ENCODE measurements around the gene GLIS1. TPM values are rescaled to one million over a fixed set of nuclear protein-coding genes. Genes with fewer than 3 reads are reported as not detected.

GLIS1 gene
- total RNA-seq, 1 donor from 2014 or later, result not detected

GRCh38 chr1:53574621-53575020 is 164.3 kb downstream of the GLIS1 start:
- no peaks in the 10 kb centered on the region for H3K4me1 Mint-ChIP-seq
- ChIA-PET POLR2A (no interaction called here), CTCF (no interaction called here)
- no peak overlapping the region for H3K4me3 Mint-ChIP-seq
- no peak for DNase-seq
- H3K9me3 Mint-ChIP-seq, result no peaks in the 10 kb centered on the region
- H3K27me3 Mint-ChIP-seq, result peaks cover 19% of the 10 kb centered on the region
- no peak for TF ChIP-seq CTCF (IDR thresholded peaks at IDR 0.05)
- intact Hi-C loops (cut with micrococcal nuclease), result no loop called here
- no peak overlapping the region for H3K27ac Mint-ChIP-seq
- H3K36me3 Mint-ChIP-seq (ENCODE audit: low read depth), result no peaks in the 10 kb centered on the region
- ATAC-seq (ENCODE audit: low read depth), result no peak

GRCh38 chr1:53573931-53574330 is 165.0 kb downstream of the GLIS1 start:
- DNase-seq (no peak), ATAC-seq (ENCODE audit: low read depth) (no peak)
- H3K9me3 Mint-ChIP-seq, result no peaks in the 10 kb centered on the region
- H3K27me3 Mint-ChIP-seq, result peaks cover 19% of the 10 kb centered on the region
- POLR2A ChIA-PET, result no interaction called here
- no peak for TF ChIP-seq CTCF (IDR thresholded peaks at IDR 0.05)
- CTCF ChIA-PET, result no interaction called here
- no peaks in the 10 kb centered on the region for H3K36me3 Mint-ChIP-seq (ENCODE audit: low read depth)
- intact Hi-C loops (cut with micrococcal nuclease), result no loop called here
- no peaks in the 10 kb centered on the region for H3K4me1 Mint-ChIP-seq
- no peak overlapping the region for H3K4me3 Mint-ChIP-seq
- H3K27ac Mint-ChIP-seq, result no peak overlapping the region

DNA sequence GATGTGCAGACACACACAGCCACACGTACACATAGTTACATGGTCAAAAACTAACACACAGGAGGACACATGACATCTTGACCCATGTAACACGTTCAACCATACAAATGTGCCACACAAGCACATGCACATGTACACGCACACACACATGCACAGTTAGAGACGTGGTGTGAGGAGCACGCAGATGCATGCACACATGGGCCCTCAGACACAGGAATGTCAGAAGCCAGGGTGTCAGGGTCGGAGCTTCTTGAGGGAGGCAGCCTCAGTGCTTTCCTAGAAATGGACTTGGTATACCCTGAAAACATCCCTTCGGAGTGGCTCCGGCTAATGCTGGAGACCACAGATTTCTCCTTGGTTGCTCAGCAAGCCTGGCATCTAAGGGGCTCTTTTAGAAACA is 165.4 kb downstream of the GLIS1 start:
- Mint-ChIP-seq H3K9me3 (peaks cover 3% of the 10 kb centered on the region), H3K27ac (no peak overlapping the region), H3K27me3 (peaks cover 22% of the 10 kb centered on the region), H3K4me1 (no peaks in the 10 kb centered on the region), H3K36me3 (ENCODE audit: low read depth) (no peaks in the 10 kb centered on the region), H3K4me3 (no peak overlapping the region)
- ChIA-PET CTCF (no interaction called here), POLR2A (no interaction called here)
- no peak for TF ChIP-seq CTCF (IDR thresholded peaks at IDR 0.05)
- ATAC-seq (ENCODE audit: low read depth), result no peak
- intact Hi-C loops (cut with micrococcal nuclease), result no loop called here
- DNase-seq, result no peak

DNA sequence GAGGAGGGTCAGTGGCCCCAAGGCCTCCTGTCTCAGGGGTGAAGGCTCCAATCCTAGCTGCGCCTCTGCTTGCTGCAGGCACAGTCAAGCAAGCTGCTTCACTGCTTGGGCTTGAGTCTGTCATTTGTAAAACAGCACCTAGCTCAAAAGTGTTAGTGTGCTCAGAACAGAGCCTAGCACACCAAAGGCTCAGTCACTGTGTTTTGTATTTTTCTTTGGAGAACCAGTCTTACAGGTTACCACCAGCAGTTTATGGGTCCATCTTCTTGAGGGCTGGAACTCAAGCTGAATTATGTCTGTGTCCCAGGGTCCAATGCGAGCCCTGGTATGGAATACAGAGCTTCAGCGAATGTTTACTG is 166.2 kb downstream of the GLIS1 start:
- ChIA-PET POLR2A (no interaction called here), CTCF (no interaction called here)
- Mint-ChIP-seq H3K4me3 (no peak overlapping the region), H3K27ac (no peak overlapping the region), H3K36me3 (ENCODE audit: low read depth) (no peaks in the 10 kb centered on the region), H3K9me3 (peaks cover 5% of the 10 kb centered on the region), H3K27me3 (peaks cover 17% of the 10 kb centered on the region), H3K4me1 (no peaks in the 10 kb centered on the region)
- intact Hi-C loops (cut with micrococcal nuclease), result no loop called here
- no peak for TF ChIP-seq CTCF (IDR thresholded peaks at IDR 0.05)
- no peak for DNase-seq
- ATAC-seq (ENCODE audit: low read depth), result no peak

DNA sequence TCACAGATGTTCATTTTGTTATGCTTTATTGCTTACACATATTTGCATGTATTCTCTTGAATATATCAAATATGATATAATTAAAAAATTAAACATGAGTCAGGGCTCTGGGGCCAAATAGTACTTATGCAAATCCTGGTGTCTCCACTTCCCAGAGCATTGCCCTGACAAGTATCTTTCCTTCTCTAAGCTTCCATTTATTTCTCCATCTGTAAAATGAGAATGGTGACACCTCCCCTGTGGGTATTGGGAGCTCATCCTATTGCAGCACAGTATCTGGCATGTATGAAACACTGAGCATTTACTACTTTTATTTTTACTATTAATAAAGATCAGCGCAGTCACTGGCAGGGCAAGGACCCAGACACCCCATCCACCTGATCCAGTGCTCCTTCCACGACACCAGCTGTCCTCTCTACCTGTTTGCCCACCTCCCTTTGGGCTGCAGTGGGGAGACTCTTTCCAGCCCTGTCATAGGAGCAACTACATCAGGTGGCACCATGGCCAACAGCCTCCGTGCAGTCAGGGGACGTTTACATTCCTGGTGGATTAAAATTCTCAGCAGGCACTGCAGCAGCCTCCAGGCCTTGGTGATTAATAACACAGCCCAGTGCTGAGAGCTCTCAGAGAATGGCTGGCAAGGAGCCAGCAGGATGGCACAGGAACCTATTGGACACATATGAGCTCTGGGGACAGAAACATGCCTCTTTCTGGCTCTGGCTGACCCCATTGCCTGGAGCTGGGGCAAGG is 166.7 kb downstream of the GLIS1 start:
- no peak for ATAC-seq (ENCODE audit: low read depth)
- H3K4me1 Mint-ChIP-seq, result no peaks in the 10 kb centered on the region
- intact Hi-C loops (cut with micrococcal nuclease), result no loop called here
- ChIA-PET CTCF (no interaction called here), POLR2A (no interaction called here)
- peaks cover 17% of the 10 kb centered on the region for H3K27me3 Mint-ChIP-seq
- no peak overlapping the region for H3K27ac Mint-ChIP-seq
- H3K9me3 Mint-ChIP-seq, result peaks cover 6% of the 10 kb centered on the region
- no peak overlapping the region for H3K4me3 Mint-ChIP-seq
- TF ChIP-seq CTCF (IDR thresholded peaks at IDR 0.05), result no peak
- DNase-seq, result no peak
- peaks cover 2% of the 10 kb centered on the region for H3K36me3 Mint-ChIP-seq (ENCODE audit: low read depth)
